OCI-LY7 (cell line): ENCODE results near the gene ATP11A. TPM values are rescaled to one million over a fixed set of nuclear protein-coding genes. Genes with fewer than 3 reads are reported as not detected.

Experiments used
- BruUV-seq: library from RNA; stranded (reverse); fragments of 400-500 nt; replicated peaks from 2 replicates; lab custom pipeline; 2021; lab: Mats Ljungman, UMichigan
- CTCF ChIA-PET: fragments of 300-600 bp; sonication (Branson Sonifier 250); formaldehyde crosslinking; loops from one replicate; lab custom pipeline; 2022; ENCODE audit warnings: antibody characterized with exemption; ENCODE audit not compliant: unreplicated experiment; lab: Charles Lee
- POLR2A ChIA-PET: fragments of 300-600 bp; sonication (Branson Sonifier 250); formaldehyde crosslinking; loops from one replicate; lab custom pipeline; 2022; ENCODE audit warnings: antibody characterized with exemption; lab: Charles Lee
- DNase-seq: peaks from one replicate; pipeline ENCODE4 v3.0.0-alpha.2; 2015; ENCODE audit warnings: low spot score
- H2AFZ ChIP-seq: fragments of 200-600 bp; sonication (generic), shearing (Covaris generic); 2 replicates; pipeline ENCODE4 v1.6.1; 2014; ENCODE audit warnings: mild to moderate bottlenecking, antibody characterized with exemption, low read length, moderate library complexity
- H3K27ac ChIP-seq: fragments of 200-600 bp; sonication (generic); 2 replicates; pipeline ENCODE4 v1.5.1; 2014; ENCODE audit warnings: mixed run types, low read depth, mild to moderate bottlenecking, moderate library complexity, low read length, inconsistent platforms; ENCODE audit not compliant: poor library complexity, severe bottlenecking
- H3K36me3 ChIP-seq: fragments of 200-600 bp; sonication (generic); 2 replicates; pipeline ENCODE4 v1.6.1; 2014; ENCODE audit warnings: mild to moderate bottlenecking, antibody characterized with exemption, low read length, moderate library complexity, mixed read lengths; ENCODE audit not compliant: insufficient read depth
- H3K4me1 ChIP-seq: fragments of 200-600 bp; sonication (generic); 2 replicates; pipeline ENCODE4 v1.5.1; 2014; ENCODE audit warnings: mild to moderate bottlenecking, low read length; ENCODE audit not compliant: insufficient read depth, poor library complexity, severe bottlenecking
- H3K4me2 ChIP-seq: fragments of 200-600 bp; sonication (generic); 2 replicates; pipeline ENCODE4 v1.6.1; 2014; ENCODE audit warnings: mild to moderate bottlenecking, low read length
- H3K4me3 ChIP-seq: fragments of 200-600 bp; sonication (generic); 2 replicates; pipeline ENCODE4 v1.5.1; 2014; ENCODE audit warnings: mild to moderate bottlenecking, low read depth, low read length; ENCODE audit not compliant: poor library complexity, severe bottlenecking
- H3K79me2 ChIP-seq: fragments of 200-600 bp; sonication (generic); 2 replicates; pipeline ENCODE4 v1.6.1; 2016; ENCODE audit warnings: low read depth, mild to moderate bottlenecking, low read length, moderate library complexity, mixed read lengths; ENCODE audit not compliant: insufficient read depth
- H3K9me2 ChIP-seq: fragments of 200-600 bp; sonication (generic); 2 replicates; pipeline ENCODE4 v1.6.1; 2016; ENCODE audit warnings: mild to moderate bottlenecking, low read length, mixed read lengths; ENCODE audit not compliant: insufficient read depth
- H3K9me3 ChIP-seq: fragments of 200-600 bp; sonication (generic); 2 replicates; pipeline ENCODE4 v1.6.1; 2014; ENCODE audit warnings: mild to moderate bottlenecking, mixed run types, low read length, mixed read lengths
- H4K20me1 ChIP-seq: fragments of 200-600 bp; sonication (generic); 2 replicates; pipeline ENCODE4 v1.6.1; 2014; ENCODE audit warnings: mild to moderate bottlenecking, antibody characterized with exemption, low read length, moderate library complexity, mixed read lengths; ENCODE audit not compliant: insufficient read depth
- CTCF ChIP-seq: fragments of 200-600 bp; sonication (generic); conservative IDR thresholded peaks from 2 replicates; pipeline ENCODE4 v1.5.1; 2014; ENCODE audit warnings: mild to moderate bottlenecking, antibody characterized with exemption, low read length, moderate library complexity, mixed read lengths
- EZH2phosphoT487 ChIP-seq: fragments of 200-600 bp; sonication (generic); IDR thresholded peaks from 2 replicates; pipeline ENCODE4 v1.6.1; 2018; ENCODE audit warnings: low read depth, borderline replicate concordance, mild to moderate bottlenecking, mixed run types, antibody characterized with exemption, low read length, moderate library complexity, mixed read lengths
- intact Hi-C: fragments of 100-400 bp; cut with micrococcal nuclease; formaldehyde crosslinking; loops from one replicate; pipeline ENCODE4 v1.10.0; 2022; ENCODE audit not compliant: unreplicated experiment
- total RNA-seq, 2 experiments: library from RNA; depleted of rRNA in 1 of 2; stranded (reverse); fragments of >200 nt in 1 of 2; shearing (Covaris generic) in 1 of 2; gene quantifications; 2 replicates each; pipeline ENCODE4 v1.2.3, GENCODE V29; 2014 to 2022

Gene ATP11A
- total RNA-seq, 2 experiments from 2014 or later, result 8.8 to 23.1 TPM

GRCh38 chr13:112911883-112912282 is 222.0 kb downstream of the ATP11A start:
- no peak overlapping the region for H3K27ac ChIP-seq
- no peaks in the 10 kb centered on the region for H3K79me2 ChIP-seq
- CTCF ChIA-PET, result no interaction called here
- TF ChIP-seq CTCF (no peak), EZH2phosphoT487 (no peak)
- no peaks in the 10 kb centered on the region for H4K20me1 ChIP-seq
- peaks cover 9% of the 10 kb centered on the region for H3K4me1 ChIP-seq
- intact Hi-C loops, result no loop called here
- H3K36me3 ChIP-seq, result no peaks in the 10 kb centered on the region
- DNase-seq, result no peak
- no peak overlapping the region for H3K4me2 ChIP-seq
- no peak overlapping the region for H2AFZ ChIP-seq
- H3K4me3 ChIP-seq, result no peak overlapping the region
- H3K9me2 ChIP-seq, result no peaks in the 10 kb centered on the region
- H3K9me3 ChIP-seq, result no peaks in the 10 kb centered on the region
- POLR2A ChIA-PET, result no interaction called here
- BruUV-seq, result no TSS peak

- Histone ChIP-seq H3K9me2 (no peaks in the 10 kb centered on the region), H3K27ac (no peak overlapping the region), H3K36me3 (no peaks in the 10 kb centered on the region), H3K4me3 (no peak overlapping the region), H2AFZ (no peak overlapping the region), H4K20me1 (no peaks in the 10 kb centered on the region), H3K4me1 (peaks cover 8% of the 10 kb centered on the region), H3K4me2 (no peak overlapping the region), H3K9me3 (no peaks in the 10 kb centered on the region), H3K79me2 (no peaks in the 10 kb centered on the region)
- DNase-seq, result no peak
- intact Hi-C loops, result no loop called here
- no peak for TF ChIP-seq CTCF
- TF ChIP-seq EZH2phosphoT487, result no peak
- BruUV-seq, result no TSS peak
- CTCF ChIA-PET, result no interaction called here
- POLR2A ChIA-PET, result no interaction called here
Measured at GRCh38 chr13:112912726-112913440, 223.0 kb downstream of the ATP11A start.

DNA sequence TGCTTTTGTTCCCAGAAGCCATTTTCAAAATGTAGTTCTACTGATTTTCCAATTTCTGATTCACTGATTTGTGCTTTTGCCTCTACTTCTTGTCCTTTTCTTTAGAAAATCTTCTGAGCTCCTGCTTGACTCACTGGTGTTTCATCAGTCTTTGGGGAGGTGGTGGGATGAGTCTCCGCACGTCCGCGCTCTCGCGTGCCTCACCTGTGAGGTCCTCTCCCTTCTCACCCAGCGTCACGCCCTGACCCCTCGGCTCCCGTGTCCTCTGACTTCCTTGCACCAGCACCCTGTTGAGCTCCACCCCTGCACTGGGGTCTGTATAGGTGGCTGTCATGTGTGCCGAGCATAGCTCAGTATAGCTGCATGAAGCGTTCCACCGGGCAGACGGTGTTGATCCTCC is 226.5 kb downstream of the ATP11A start:
- Histone ChIP-seq H3K9me3 (no peaks in the 10 kb centered on the region), H4K20me1 (no peaks in the 10 kb centered on the region), H3K4me1 (no peaks in the 10 kb centered on the region), H3K36me3 (no peaks in the 10 kb centered on the region), H3K27ac (no peak overlapping the region), H3K4me2 (no peak overlapping the region), H3K4me3 (no peak overlapping the region), H3K9me2 (no peaks in the 10 kb centered on the region), H2AFZ (no peak overlapping the region), H3K79me2 (no peaks in the 10 kb centered on the region)
- CTCF ChIA-PET, result no interaction called here
- intact Hi-C loops, result no loop called here
- DNase-seq, result no peak
- TF ChIP-seq CTCF, result no peak
- no peak for TF ChIP-seq EZH2phosphoT487
- POLR2A ChIA-PET, result no interaction called here
- BruUV-seq, result no TSS peak
